ENCODE results near the gene CCNA2.
A peak's percentile ranks its signal among the peaks of the same experiment; 100 is the strongest.

CCNA2 gene

GRCh38 chr4:121811122-121811521, 12.6 kb downstream of the CCNA2 start:
- no peak for DNase-seq (ENCODE audit: low read depth, low spot score)
- no peak overlapping the region for H3K27ac ChIP-seq

- DNase-seq (ENCODE audit: low read depth, low spot score): no peak
- H3K27ac ChIP-seq: no peak overlapping the region
These were observed 17.3 kb downstream of the CCNA2 start for GRCh38 chr4:121806411-121806810.

GRCh38 chr4:121801715-121802075, 22.0 kb downstream of the CCNA2 start:
- peak overlapping the region; percentile 57 for H3K27ac ChIP-seq

GRCh38 chr4:121800961-121801714, 22.5 kb downstream of the CCNA2 start, which contains the start of gene EXOSC9:
EXOSC9 (plus strand) TSS chr4:121801323; CDS start chr4:121801425, 102 bp downstream.
- H3K27ac ChIP-seq: peak within 1 kb of the TSS; percentile 57
- peak; percentile 66 for DNase-seq (ENCODE audit: low read depth, low spot score)

More at GRCh38 chr4:121801715-121802075, 22.0 kb downstream of the CCNA2 start:
- DNase-seq (ENCODE audit: low read depth, low spot score): no peak

- DNase-seq (ENCODE audit: low read depth, low spot score): no peak
These were observed 23.1 kb downstream of the CCNA2 start for GRCh38 chr4:121800638-121800960.

GRCh38 chr4:121799867-121800501, 23.7 kb downstream of the CCNA2 start:
- H3K27ac ChIP-seq: no peak overlapping the region
- no peak for DNase-seq (ENCODE audit: low read depth, low spot score)

More at GRCh38 chr4:121800638-121800960, 23.1 kb downstream of the CCNA2 start:
- peak overlapping the region; percentile 57 for H3K27ac ChIP-seq

- DNase-seq (ENCODE audit: low read depth, low spot score): no peak
- H3K27ac ChIP-seq: no peak overlapping the region
These were observed 24.4 kb downstream of the CCNA2 start for GRCh38 chr4:121799208-121799823.

- no peak for DNase-seq (ENCODE audit: low read depth, low spot score)
- H3K27ac ChIP-seq: no peak overlapping the region
These were observed 27.4 kb downstream of the CCNA2 start for GRCh38 chr4:121796283-121796682.

GRCh38 chr4:121794505-121795188, 29.0 kb downstream of the CCNA2 start:
- no peak overlapping the region for H3K27ac ChIP-seq
- no peak for DNase-seq (ENCODE audit: low read depth, low spot score)

GRCh38 chr4:121792966-121793365, 30.7 kb downstream of the CCNA2 start:
- no peak overlapping the region for H3K27ac ChIP-seq
- peak; percentile 48 for DNase-seq (ENCODE audit: low read depth, low spot score)

GRCh38 chr4:121791481-121791880, 32.2 kb downstream of the CCNA2 start:
- H3K27ac ChIP-seq: no peak overlapping the region

GRCh38 chr4:121790976-121791375, 32.7 kb downstream of the CCNA2 start:
- no peak overlapping the region for H3K27ac ChIP-seq

More at GRCh38 chr4:121791481-121791880, 32.2 kb downstream of the CCNA2 start:
- DNase-seq (ENCODE audit: low read depth, low spot score): no peak

GRCh38 chr4:121789960-121790829, 33.5 kb downstream of the CCNA2 start:
- H3K27ac ChIP-seq: no peak overlapping the region
- no peak for DNase-seq (ENCODE audit: low read depth, low spot score)

More at GRCh38 chr4:121790976-121791375, 32.7 kb downstream of the CCNA2 start:
- no peak for DNase-seq (ENCODE audit: low read depth, low spot score)

- DNase-seq (ENCODE audit: low read depth, low spot score): no peak
- H3K27ac ChIP-seq: no peak overlapping the region
These were observed 34.2 kb downstream of the CCNA2 start for GRCh38 chr4:121789455-121789854.

GRCh38 chr4:121788896-121789295, 34.8 kb downstream of the CCNA2 start:
- no peak overlapping the region for H3K27ac ChIP-seq
- DNase-seq (ENCODE audit: low read depth, low spot score): no peak

GRCh38 chr4:121786221-121786620, 37.5 kb downstream of the CCNA2 start:
- H3K27ac ChIP-seq: no peak overlapping the region
- no peak for DNase-seq (ENCODE audit: low read depth, low spot score)

- no peak for DNase-seq (ENCODE audit: low read depth, low spot score)
- peak overlapping the region; percentile 31 for H3K27ac ChIP-seq
These were observed 38.2 kb downstream of the CCNA2 start for GRCh38 chr4:121785479-121785878.

GRCh38 chr4:121784975-121785374, 38.7 kb downstream of the CCNA2 start:
- peak; percentile 59 for DNase-seq (ENCODE audit: low read depth, low spot score)
- peak overlapping the region; percentile 31 for H3K27ac ChIP-seq

- DNase-seq (ENCODE audit: low read depth, low spot score): no peak
- H3K27ac ChIP-seq: peak overlapping the region; percentile 31
These were observed 39.3 kb downstream of the CCNA2 start for GRCh38 chr4:121784401-121784800.

GRCh38 chr4:121783210-121783609, 40.5 kb downstream of the CCNA2 start:
- no peak overlapping the region for H3K27ac ChIP-seq
- no peak for DNase-seq (ENCODE audit: low read depth, low spot score)
